Cardiac atrium fibroblast (primary cell): ENCODE measurements around the gene FAM217A. TPM values are rescaled to one million over a fixed set of nuclear protein-coding genes. Genes with fewer than 3 reads are reported as not detected.

Experiments used
- total RNA-seq: library from RNA; depleted of rRNA; stranded (reverse); fragments of >200 nt; gene quantifications from 2 replicates; pipeline ENCODE4 v1.2.3, GENCODE V29; 2015

Gene FAM217A
- total RNA-seq: not detected in 2 replicates

DNA sequence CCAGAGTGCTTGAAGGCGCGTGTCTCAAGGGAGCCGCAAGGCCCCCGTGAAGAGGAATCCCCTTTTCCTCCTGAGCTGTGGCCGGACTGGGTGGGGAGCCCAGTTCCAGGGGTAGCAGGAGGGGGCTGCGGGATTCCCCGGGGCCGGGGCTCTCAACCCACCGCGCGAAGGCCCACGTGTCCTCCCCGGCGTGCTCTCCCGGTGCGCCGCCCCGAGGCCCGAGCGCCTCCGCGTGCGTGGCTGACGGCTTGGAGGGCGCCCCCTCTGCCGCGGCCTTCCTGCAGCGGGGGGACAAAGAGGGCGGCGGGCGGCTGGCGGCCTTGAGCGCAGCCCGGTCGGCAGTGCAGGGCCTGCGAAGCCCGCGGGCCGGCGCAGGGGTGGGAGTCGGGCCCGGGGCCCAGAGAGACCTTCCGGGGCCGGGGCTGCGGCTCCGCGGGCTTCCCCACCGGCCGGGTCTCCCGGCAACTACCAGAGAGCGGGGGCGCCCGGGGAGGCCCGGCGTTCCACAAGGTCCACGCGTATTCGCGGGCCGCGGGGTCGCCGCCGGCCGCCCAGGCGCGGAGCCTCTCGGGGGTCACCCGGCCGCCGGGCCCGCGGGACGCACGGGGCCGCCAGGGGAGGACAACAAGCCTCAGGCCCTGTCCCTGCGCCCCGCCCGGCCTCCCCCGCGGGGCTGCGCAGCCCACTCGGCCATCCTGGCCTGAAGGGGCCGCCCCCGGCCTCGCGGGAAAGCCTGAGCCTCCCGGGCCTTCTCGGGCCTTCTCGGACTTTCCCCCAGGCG is at the start of gene FAM217A:
FAM217A (minus strand) TSS at position 447 of the 781 bp plus-strand sequence. CDS start 1,723 bp downstream, outside the sequence.

Other genes with a start within 250 kb of the FAM217A start
- 3.2 and 6.5 TPM in 2 replicates for gene FAM50B, start 229.8 kb downstream of the FAM217A start, total RNA-seq
- 54.5 and 58.3 TPM in 2 replicates for gene ECI2, start 56.4 kb upstream of the FAM217A start, total RNA-seq